NT2/D1 (cell line): Measurements from ENCODE around the gene SMOC2.

Experiments used
- DNase-seq: peaks from one replicate; pipeline ENCODE4 v3.0.0-alpha.2; 2011; ENCODE audit warnings: low read depth, low spot score
- H3K27me3 ChIP-seq: 2 replicates; pipeline ENCODE4 v1.6.0; 2011; ENCODE audit warnings: mild to moderate bottlenecking; ENCODE audit not compliant: insufficient read length, insufficient read depth
- H3K36me3 ChIP-seq: 2 replicates; pipeline ENCODE4 v1.6.1; 2011; ENCODE audit warnings: mild to moderate bottlenecking, low read length, mixed read lengths; ENCODE audit not compliant: insufficient read depth, insufficient read length
- H3K4me1 ChIP-seq: 2 replicates; pipeline ENCODE4 v1.5.1; 2011; ENCODE audit not compliant: insufficient read depth, insufficient read length
- H3K4me3 ChIP-seq: 2 replicates; pipeline ENCODE4 v1.5.1; 2011; ENCODE audit warnings: low read depth; ENCODE audit not compliant: insufficient read length
- H3K9ac ChIP-seq: 2 replicates; pipeline ENCODE4 v1.6.0; 2011; ENCODE audit warnings: low read depth; ENCODE audit not compliant: insufficient read length
- H3K9me3 ChIP-seq: 2 replicates; pipeline ENCODE4 v1.5.1; 2011; ENCODE audit warnings: mild to moderate bottlenecking, low read length; ENCODE audit not compliant: insufficient read depth
- SUZ12 ChIP-seq: IDR thresholded peaks from 2 replicates; pipeline ENCODE4 v1.6.1; 2011; ENCODE audit not compliant: insufficient read length, insufficient read depth; ENCODE audit errors: extremely low read depth
- YY1 ChIP-seq: IDR thresholded peaks from 2 replicates; pipeline ENCODE4 v1.6.1; 2011; ENCODE audit not compliant: insufficient read length, insufficient read depth
- ZNF274 ChIP-seq: IDR thresholded peaks from 2 replicates; pipeline ENCODE4 v1.6.1; 2011; ENCODE audit warnings: mild to moderate bottlenecking, low read depth, low read length

SMOC2 gene

DNA sequence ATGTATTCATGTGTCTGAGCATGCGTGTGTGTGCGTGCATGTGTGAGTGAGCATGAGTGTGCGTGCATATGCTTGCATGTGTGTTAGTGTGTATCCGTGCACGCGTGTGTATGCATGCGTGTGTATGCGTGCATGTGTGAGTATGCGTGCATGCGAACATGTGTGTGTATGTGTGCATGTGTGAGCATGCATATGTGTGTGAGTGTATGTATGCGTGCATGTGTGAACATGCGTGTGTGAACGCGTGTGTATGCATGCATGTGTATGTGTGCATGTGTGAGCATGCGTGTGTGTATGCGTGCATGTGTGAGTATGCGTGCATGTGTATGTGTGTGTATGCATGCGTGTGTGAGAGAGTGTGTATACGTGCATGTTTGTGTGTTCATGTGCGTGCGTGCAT lies 77.9 kb downstream of the SMOC2 start:
- H3K36me3 ChIP-seq: no peaks in the 10 kb centered on the region
- no peak overlapping the region for H3K9ac ChIP-seq
- TF ChIP-seq YY1: no peak
- TF ChIP-seq ZNF274: no peak
- TF ChIP-seq SUZ12: no peak
- DNase-seq: no peak
- H3K4me1 ChIP-seq: peaks cover 2% of the 10 kb centered on the region
- H3K4me3 ChIP-seq: no peak overlapping the region
- H3K27me3 ChIP-seq: no peaks in the 10 kb centered on the region
- H3K9me3 ChIP-seq: no peaks in the 10 kb centered on the region

GRCh38 chr6:168520233-168520632 lies 79.2 kb downstream of the SMOC2 start:
- H3K9me3 ChIP-seq: no peaks in the 10 kb centered on the region
- no peaks in the 10 kb centered on the region for H3K27me3 ChIP-seq
- H3K36me3 ChIP-seq: no peaks in the 10 kb centered on the region
- DNase-seq: no peak
- H3K4me1 ChIP-seq: peaks cover 2% of the 10 kb centered on the region
- no peak overlapping the region for H3K4me3 ChIP-seq
- H3K9ac ChIP-seq: no peak overlapping the region
- TF ChIP-seq ZNF274 (no peak), YY1 (no peak), SUZ12 (no peak)

GRCh38 chr6:168524571-168525001 lies 83.6 kb downstream of the SMOC2 start:
- Histone ChIP-seq H3K27me3 (no peaks in the 10 kb centered on the region), H3K4me3 (no peak overlapping the region), H3K4me1 (peaks cover 3% of the 10 kb centered on the region), H3K9ac (no peak overlapping the region), H3K36me3 (no peaks in the 10 kb centered on the region), H3K9me3 (no peaks in the 10 kb centered on the region)
- TF ChIP-seq YY1 (no peak), ZNF274 (no peak), SUZ12 (no peak)
- DNase-seq: no peak

DNA sequence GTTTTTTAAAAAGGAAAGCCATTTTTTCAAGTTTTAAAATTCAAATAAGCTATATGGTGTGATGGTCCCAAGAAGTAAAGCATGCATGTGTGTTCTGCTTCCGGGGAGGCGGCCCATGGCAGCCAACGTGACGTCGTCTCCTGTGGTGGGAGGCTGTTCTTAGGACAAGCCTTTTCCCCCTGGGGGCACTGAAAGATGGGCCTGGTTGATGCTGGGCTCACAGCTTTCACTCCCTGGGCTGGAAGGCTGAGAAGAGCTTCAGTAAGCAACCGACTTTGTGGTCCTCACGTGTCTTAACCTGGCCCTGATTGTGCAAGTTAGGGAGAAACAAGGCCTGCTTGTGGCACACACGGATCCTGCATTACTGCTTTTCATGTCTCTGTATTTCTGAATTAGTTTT lies 84.1 kb downstream of the SMOC2 start:
- no peak overlapping the region for H3K4me3 ChIP-seq
- H3K4me1 ChIP-seq: peaks cover 3% of the 10 kb centered on the region
- no peaks in the 10 kb centered on the region for H3K27me3 ChIP-seq
- no peak for TF ChIP-seq YY1
- TF ChIP-seq ZNF274: no peak
- TF ChIP-seq SUZ12: no peak
- H3K9ac ChIP-seq: no peak overlapping the region
- H3K36me3 ChIP-seq: no peaks in the 10 kb centered on the region
- H3K9me3 ChIP-seq: no peaks in the 10 kb centered on the region
- DNase-seq: no peak

DNA sequence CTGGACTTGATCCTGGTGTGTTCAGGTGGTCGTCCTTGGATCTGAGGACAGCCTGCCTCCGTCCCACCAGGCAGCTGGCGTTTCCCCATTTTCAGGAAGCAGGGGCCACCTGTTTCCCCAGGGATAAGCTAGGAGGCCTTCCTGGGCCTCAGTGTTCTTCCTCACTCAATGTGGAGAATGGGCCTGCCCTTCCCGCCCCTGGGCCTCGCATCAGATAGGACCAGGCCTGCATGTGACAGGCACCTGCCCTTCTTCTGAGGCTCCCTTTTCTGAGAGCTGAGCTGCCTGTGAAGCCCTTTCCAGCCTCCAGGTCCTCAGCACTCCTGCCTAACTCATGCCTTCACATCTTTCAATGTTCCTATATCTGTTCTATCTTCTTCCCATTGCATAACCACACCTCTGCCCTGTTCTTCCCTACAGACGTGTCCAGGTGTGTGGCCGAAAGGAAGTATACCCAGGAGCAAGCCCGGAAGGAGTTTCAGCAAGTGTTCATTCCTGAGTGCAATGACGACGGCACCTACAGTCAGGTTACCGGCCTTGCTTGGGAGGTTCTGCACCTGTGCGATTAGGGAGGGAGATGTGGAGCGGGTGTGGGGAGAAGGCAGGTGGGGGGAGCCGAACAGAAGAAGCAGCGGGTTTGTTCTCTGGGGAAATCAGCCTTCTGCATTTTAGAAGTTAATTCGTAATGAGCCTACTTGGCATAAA lies 85.1 kb downstream of the SMOC2 start:
- DNase-seq: no peak

DNA sequence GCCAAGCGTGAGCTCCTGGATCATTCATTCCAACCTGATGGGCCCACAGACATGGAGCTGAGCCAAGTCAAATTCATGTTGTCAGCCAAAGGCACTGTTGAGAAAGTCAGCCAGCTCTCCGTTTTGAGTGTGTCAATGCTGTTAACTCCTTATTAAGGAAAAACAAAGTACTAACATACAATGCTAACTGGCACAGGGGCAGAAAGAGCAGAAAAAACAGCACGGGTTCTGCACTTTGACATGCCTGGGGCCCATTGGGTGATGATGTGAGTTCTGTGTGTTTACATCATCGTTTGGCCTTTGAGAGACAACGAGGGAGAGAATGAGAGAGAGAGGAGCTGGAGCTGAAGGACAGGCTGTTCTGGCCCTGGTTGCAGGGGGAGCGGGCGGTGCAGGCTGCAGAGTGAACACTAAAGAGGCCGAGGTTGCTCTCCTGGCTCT lies 85.9 kb downstream of the SMOC2 start:
- no peak for TF ChIP-seq SUZ12
- no peak for TF ChIP-seq YY1
- no peak for TF ChIP-seq ZNF274
- DNase-seq: no peak
- Histone ChIP-seq H3K27me3 (no peaks in the 10 kb centered on the region), H3K4me3 (no peak overlapping the region), H3K9me3 (no peaks in the 10 kb centered on the region), H3K36me3 (no peaks in the 10 kb centered on the region), H3K9ac (no peak overlapping the region), H3K4me1 (peaks cover 6% of the 10 kb centered on the region)

More for the DNA sequence above, 85.1 kb downstream of the SMOC2 start:
- no peak overlapping the region for H3K9ac ChIP-seq
- TF ChIP-seq YY1 (no peak), ZNF274 (no peak), SUZ12 (no peak)
- peaks cover 6% of the 10 kb centered on the region for H3K4me1 ChIP-seq
- H3K9me3 ChIP-seq: no peaks in the 10 kb centered on the region
- H3K4me3 ChIP-seq: no peak overlapping the region
- no peaks in the 10 kb centered on the region for H3K27me3 ChIP-seq
- no peaks in the 10 kb centered on the region for H3K36me3 ChIP-seq

DNA sequence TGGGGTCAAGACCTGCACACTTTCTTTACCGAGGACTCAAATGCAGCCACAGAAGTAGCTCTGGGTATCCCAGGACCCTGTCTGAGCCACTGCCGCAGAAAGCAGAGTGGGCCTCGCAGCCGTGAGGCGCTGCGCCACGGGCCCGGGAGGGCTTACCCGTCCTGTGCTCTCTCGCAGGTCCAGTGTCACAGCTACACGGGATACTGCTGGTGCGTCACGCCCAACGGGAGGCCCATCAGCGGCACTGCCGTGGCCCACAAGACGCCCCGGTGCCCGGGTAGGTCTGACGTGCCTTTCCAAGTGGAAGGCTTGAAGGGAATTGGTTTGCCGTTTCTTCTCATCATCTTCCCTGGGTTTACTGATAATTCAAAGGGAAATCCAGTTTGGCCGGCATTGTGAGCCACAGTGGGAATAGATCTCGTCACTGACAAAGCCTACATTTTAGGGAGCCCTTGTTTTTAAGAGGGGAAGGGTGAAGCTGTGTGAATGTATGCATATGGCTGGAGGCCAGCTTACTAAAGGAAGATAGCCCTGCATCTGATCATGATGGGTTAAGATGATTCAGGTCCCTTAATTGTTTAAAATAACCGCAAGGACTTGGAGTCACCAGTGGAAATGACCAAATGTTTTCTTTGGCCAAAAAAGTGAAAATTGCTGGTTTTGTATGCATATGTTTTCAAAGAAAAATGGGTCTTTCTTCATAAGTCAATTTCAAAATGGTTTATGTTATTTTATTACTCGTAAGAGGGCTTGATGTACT lies 86.6 kb downstream of the SMOC2 start:
- H3K36me3 ChIP-seq: no peaks in the 10 kb centered on the region
- no peak overlapping the region for H3K4me3 ChIP-seq
- no peak overlapping the region for H3K9ac ChIP-seq
- H3K9me3 ChIP-seq: no peaks in the 10 kb centered on the region
- H3K27me3 ChIP-seq: no peaks in the 10 kb centered on the region
- H3K4me1 ChIP-seq: peaks cover 6% of the 10 kb centered on the region
- no peak for DNase-seq
- TF ChIP-seq SUZ12 (no peak), ZNF274 (no peak), YY1 (no peak)
